HepG2 (cell line): ENCODE data around the gene TREH. TPM values are rescaled to one million over a fixed set of nuclear protein-coding genes. Genes with fewer than 3 reads are reported as not detected.
"Not testable (repeated sequence)": the region's sequence is repeated elsewhere in the genome, so short reads cannot be mapped to it uniquely, and the experiment has no call there.

ENCODE experiments used
- ATAC-seq: fragments of 200-7000 bp; cut with Tn5 transposase; 3 replicates; pipeline ENCODE4 v1.9.1; 2020; ENCODE audit warnings: mild to moderate bottlenecking, moderate library complexity
- BruUV-seq: library from RNA; stranded (reverse); fragments of 400-500 nt; replicated peaks from 2 replicates; lab custom pipeline; 2021; lab: Mats Ljungman, UMichigan
- CTCF ChIA-PET: fragments of 300-600 bp; formaldehyde crosslinking; extraction: SDS; loops from one replicate; lab custom pipeline; 2021; ENCODE audit warnings: low total read pairs, inconsistent platforms, low intra/inter-chr PET ratio; lab: Yijun Ruan, JAX
- POLR2A ChIA-PET: fragments of 350-600 bp; sonication (Branson Sonifier 250); formaldehyde crosslinking; loops from one replicate; lab custom pipeline; 2020; ENCODE audit warnings: antibody characterized with exemption, inconsistent platforms; lab: Yijun Ruan, JAX
- DNase-seq: peaks from one replicate; pipeline ENCODE4 v3.0.0-alpha.2; 2015; ENCODE audit warnings: low spot score
- FAIRE-seq: peaks from 3 replicates; lab custom pipeline; 2011; peaks lifted over from hg19 to GRCh38; lab: Jason Lieb, UNC
- H2AFZ ChIP-seq: one replicate; pipeline ENCODE4 v1.6.1; 2011; ENCODE audit warnings: low read length, inconsistent platforms
- H3K27ac ChIP-seq: fragments of 300-600 bp; 3 replicates; pipeline ENCODE4 v1.8.0; 2011; ENCODE audit warnings: mixed run types, mild to moderate bottlenecking, mixed read lengths, low read length, inconsistent platforms; ENCODE audit not compliant: insufficient read depth; ENCODE audit errors: extremely low read length
- H3K27me3 ChIP-seq, 2 experiments: fragments of 200-600 bp in 1 of 2; 2 replicates in 1 of 2; 3 replicates in 1 of 2; pipeline versions ENCODE4 v1.6.0 to v1.8.0; 2011; ENCODE audit warnings: low read length in 2 of 2, mild to moderate bottlenecking in 2 of 2, moderate library complexity in 2 of 2, inconsistent platforms in 1 of 2; ENCODE audit not compliant: insufficient read depth in 2 of 2, control insufficient read depth in 1 of 2
- H3K36me3 ChIP-seq, 2 experiments: fragments of 200-600 bp in 1 of 2; replicated peaks in 1 of 2; 2 replicates in 1 of 2; 3 replicates in 1 of 2; pipeline versions ENCODE4 v1.5.1 to v1.8.0; 2011; ENCODE audit warnings: low read length in 2 of 2, inconsistent platforms in 1 of 2; ENCODE audit not compliant: insufficient read depth in 2 of 2, control insufficient read depth in 1 of 2
- H3K4me1 ChIP-seq: 2 replicates; pipeline ENCODE4 v1.5.1; 2012; ENCODE audit warnings: low read length, inconsistent platforms; ENCODE audit not compliant: insufficient read depth
- H3K4me2 ChIP-seq: 2 replicates; pipeline ENCODE4 v1.6.0; 2011; ENCODE audit warnings: low read depth, low read length, inconsistent platforms
- H3K4me3 ChIP-seq, 3 experiments: fragments of 200-600 bp in 1 of 3; sonication (generic), shearing (Covaris generic) in 1 of 3; replicated peaks in 1 of 3; 2 replicates each; pipeline ENCODE4 v1.5.1; 2011 to 2016; ENCODE audit warnings: low read length in 3 of 3, inconsistent platforms in 2 of 3, low read depth in 2 of 3, mild to moderate bottlenecking in 2 of 3, control low read depth in 1 of 3, mixed read lengths in 1 of 3; ENCODE audit not compliant: insufficient read depth in 1 of 3
- H3K79me2 ChIP-seq: one replicate; pipeline ENCODE4 v1.6.1; 2011; ENCODE audit warnings: low read length, inconsistent platforms; ENCODE audit not compliant: insufficient read depth
- H3K9ac ChIP-seq: 2 replicates; pipeline ENCODE4 v1.6.0; 2011; ENCODE audit warnings: mild to moderate bottlenecking, low read depth, low read length, inconsistent platforms; ENCODE audit not compliant: insufficient read depth
- H3K9me3 ChIP-seq: 2 replicates; pipeline ENCODE4 v1.5.1; 2012; ENCODE audit warnings: mild to moderate bottlenecking, low read length
- H4K20me1 ChIP-seq: 2 replicates; pipeline ENCODE4 v1.6.0; 2011; ENCODE audit warnings: inconsistent platforms, mild to moderate bottlenecking, low read length, moderate library complexity; ENCODE audit not compliant: insufficient read depth
- GABPA ChIP-seq, 2 experiments: IDR thresholded peaks; 2 replicates each; pipeline ENCODE4 v1.6.1; 2011 to 2016; ENCODE audit warnings: low read depth in 2 of 2, low read length in 1 of 2, missing biosample characterization in 1 of 2, missing genetic modification characterization in 1 of 2
- GTF3A ChIP-seq: sonication (generic); formaldehyde crosslinking; conservative IDR thresholded peaks from 2 replicates; pipeline ENCODE4 v1.4.0; 2020; ENCODE audit warnings: mild to moderate bottlenecking, missing genetic modification reagents
- RFXANK ChIP-seq: IDR thresholded peaks from 2 replicates; pipeline ENCODE4 v1.6.1; 2016
- ZNF367 ChIP-seq: sonication (generic); formaldehyde crosslinking; IDR thresholded peaks from 2 replicates; pipeline ENCODE4 v1.4.0; 2020; ENCODE audit warnings: missing genetic modification reagents, borderline replicate concordance
- WGBS: methylation state at CpG from one replicate; pipeline ENCODE4 v1.1.6; 2017; ENCODE audit warnings: low lambda C conversion rate; 5-methylcytosine and 5-hydroxymethylcytosine counted together
- in situ Hi-C: cut with HindIII; loops from 2 replicates; pipeline ENCODE4 v1.10.0; 2017; ENCODE audit warnings: low pct_unique_long_range_greater_than_20kb; ENCODE audit not compliant: extremely low pct_ligation_motif_present
- intact Hi-C: fragments of 100-400 bp; cut with micrococcal nuclease; formaldehyde crosslinking; loops from one replicate; pipeline ENCODE4 v1.10.0; 2022; ENCODE audit not compliant: unreplicated experiment
- polyA plus RNA-seq, 8 experiments: library from polyadenylated mRNA; depleted of rRNA in 3 of 8; stranded (reverse) in 7 of 8; unstranded in 1 of 8; fragments of >200 nt; fragmentation: Illumina TruSeq in 4 of 8; extraction: Trizol in 4 of 8; gene quantifications; 2 replicates each; pipeline versions ENCODE4 v1.2.1 to v1.2.3, GENCODE V29; 2011 to 2016; ENCODE audit warnings: low read depth in 4 of 8, missing spikeins in 1 of 8, mixed read lengths in 1 of 8; ENCODE audit not compliant: insufficient read depth in 1 of 8
- total RNA-seq, 5 experiments: library from RNA; depleted of rRNA; stranded (reverse); fragments of >200 nt; fragmentation: Illumina TruSeq; extraction: Trizol; gene quantifications; 2 replicates each; pipeline ENCODE4 v1.2.3, GENCODE V29; 2016; ENCODE audit warnings: low read depth in 1 of 5
- TF ChIP-seq, protein P1 (sequence below): sonication (generic); formaldehyde crosslinking; IDR thresholded peaks from 2 replicates; pipeline ENCODE4 v1.5.0; 2020; ENCODE audit warnings: mild to moderate bottlenecking, missing genetic modification reagents, borderline replicate concordance

TREH gene
- total and polyA plus RNA-seq, 2 of the 13 experiments (the other 11 are each of a cell fraction or from before 2014, with no cell fraction given), result 0.53 to 0.86 TPM

GRCh38 chr11:118717221-118717620 is 37.8 kb upstream of the TREH start:
- in situ Hi-C loops, H2AFZ ChIP-seq, BruUV-seq, intact Hi-C loops, H3K27ac ChIP-seq, POLR2A ChIA-PET, H3K4me3 ChIP-seq, H3K4me2 ChIP-seq, H3K9me3 ChIP-seq, DNase-seq, H4K20me1 ChIP-seq, ATAC-seq, H3K79me2 ChIP-seq, H3K9ac ChIP-seq, FAIRE-seq, H3K36me3 ChIP-seq, H3K27me3 ChIP-seq, CTCF ChIA-PET: not testable (repeated sequence)
- peaks cover 22% of the 10 kb centered on the region for H3K4me1 ChIP-seq
- 43% methylated on average over 6 of the region's 6 CpGs for WGBS

GRCh38 chr11:118715837-118716260 is 36.4 kb upstream of the TREH start:
- WGBS, result 3% methylated on average over 4 of the region's 4 CpGs
- Histone ChIP-seq H3K4me1 (peaks cover 22% of the 10 kb centered on the region), H3K9ac (no peak overlapping the region), H3K27ac (no peak overlapping the region), H3K4me2 (no peak overlapping the region), H2AFZ (no peak overlapping the region), H3K27me3 (no peaks in the 10 kb centered on the region), H3K79me2 (no peaks in the 10 kb centered on the region), H3K36me3 (no peaks in the 10 kb centered on the region), H4K20me1 (no peaks in the 10 kb centered on the region), H3K4me3 (no peak overlapping the region), H3K9me3 (no peaks in the 10 kb centered on the region)
- ATAC-seq, result no peak
- no peak for FAIRE-seq
- no peak for DNase-seq
- CTCF ChIA-PET, result no interaction called here
- in situ Hi-C loops (no loop called here), intact Hi-C loops (no loop called here)
- POLR2A ChIA-PET, result no interaction called here
- no TSS peak for BruUV-seq
- TF ChIP-seq RFXANK (CRISPR knock-in tag), result no peak
- TF ChIP-seq GABPA (IDR thresholded peaks at IDR 0.05; ENCODE audit: low read depth, low read length), result no peak
- no peak for TF ChIP-seq GABPA (CRISPR knock-in tag; IDR thresholded peaks at IDR 0.05; ENCODE audit: low read depth)
- TF ChIP-seq, protein P1, sequence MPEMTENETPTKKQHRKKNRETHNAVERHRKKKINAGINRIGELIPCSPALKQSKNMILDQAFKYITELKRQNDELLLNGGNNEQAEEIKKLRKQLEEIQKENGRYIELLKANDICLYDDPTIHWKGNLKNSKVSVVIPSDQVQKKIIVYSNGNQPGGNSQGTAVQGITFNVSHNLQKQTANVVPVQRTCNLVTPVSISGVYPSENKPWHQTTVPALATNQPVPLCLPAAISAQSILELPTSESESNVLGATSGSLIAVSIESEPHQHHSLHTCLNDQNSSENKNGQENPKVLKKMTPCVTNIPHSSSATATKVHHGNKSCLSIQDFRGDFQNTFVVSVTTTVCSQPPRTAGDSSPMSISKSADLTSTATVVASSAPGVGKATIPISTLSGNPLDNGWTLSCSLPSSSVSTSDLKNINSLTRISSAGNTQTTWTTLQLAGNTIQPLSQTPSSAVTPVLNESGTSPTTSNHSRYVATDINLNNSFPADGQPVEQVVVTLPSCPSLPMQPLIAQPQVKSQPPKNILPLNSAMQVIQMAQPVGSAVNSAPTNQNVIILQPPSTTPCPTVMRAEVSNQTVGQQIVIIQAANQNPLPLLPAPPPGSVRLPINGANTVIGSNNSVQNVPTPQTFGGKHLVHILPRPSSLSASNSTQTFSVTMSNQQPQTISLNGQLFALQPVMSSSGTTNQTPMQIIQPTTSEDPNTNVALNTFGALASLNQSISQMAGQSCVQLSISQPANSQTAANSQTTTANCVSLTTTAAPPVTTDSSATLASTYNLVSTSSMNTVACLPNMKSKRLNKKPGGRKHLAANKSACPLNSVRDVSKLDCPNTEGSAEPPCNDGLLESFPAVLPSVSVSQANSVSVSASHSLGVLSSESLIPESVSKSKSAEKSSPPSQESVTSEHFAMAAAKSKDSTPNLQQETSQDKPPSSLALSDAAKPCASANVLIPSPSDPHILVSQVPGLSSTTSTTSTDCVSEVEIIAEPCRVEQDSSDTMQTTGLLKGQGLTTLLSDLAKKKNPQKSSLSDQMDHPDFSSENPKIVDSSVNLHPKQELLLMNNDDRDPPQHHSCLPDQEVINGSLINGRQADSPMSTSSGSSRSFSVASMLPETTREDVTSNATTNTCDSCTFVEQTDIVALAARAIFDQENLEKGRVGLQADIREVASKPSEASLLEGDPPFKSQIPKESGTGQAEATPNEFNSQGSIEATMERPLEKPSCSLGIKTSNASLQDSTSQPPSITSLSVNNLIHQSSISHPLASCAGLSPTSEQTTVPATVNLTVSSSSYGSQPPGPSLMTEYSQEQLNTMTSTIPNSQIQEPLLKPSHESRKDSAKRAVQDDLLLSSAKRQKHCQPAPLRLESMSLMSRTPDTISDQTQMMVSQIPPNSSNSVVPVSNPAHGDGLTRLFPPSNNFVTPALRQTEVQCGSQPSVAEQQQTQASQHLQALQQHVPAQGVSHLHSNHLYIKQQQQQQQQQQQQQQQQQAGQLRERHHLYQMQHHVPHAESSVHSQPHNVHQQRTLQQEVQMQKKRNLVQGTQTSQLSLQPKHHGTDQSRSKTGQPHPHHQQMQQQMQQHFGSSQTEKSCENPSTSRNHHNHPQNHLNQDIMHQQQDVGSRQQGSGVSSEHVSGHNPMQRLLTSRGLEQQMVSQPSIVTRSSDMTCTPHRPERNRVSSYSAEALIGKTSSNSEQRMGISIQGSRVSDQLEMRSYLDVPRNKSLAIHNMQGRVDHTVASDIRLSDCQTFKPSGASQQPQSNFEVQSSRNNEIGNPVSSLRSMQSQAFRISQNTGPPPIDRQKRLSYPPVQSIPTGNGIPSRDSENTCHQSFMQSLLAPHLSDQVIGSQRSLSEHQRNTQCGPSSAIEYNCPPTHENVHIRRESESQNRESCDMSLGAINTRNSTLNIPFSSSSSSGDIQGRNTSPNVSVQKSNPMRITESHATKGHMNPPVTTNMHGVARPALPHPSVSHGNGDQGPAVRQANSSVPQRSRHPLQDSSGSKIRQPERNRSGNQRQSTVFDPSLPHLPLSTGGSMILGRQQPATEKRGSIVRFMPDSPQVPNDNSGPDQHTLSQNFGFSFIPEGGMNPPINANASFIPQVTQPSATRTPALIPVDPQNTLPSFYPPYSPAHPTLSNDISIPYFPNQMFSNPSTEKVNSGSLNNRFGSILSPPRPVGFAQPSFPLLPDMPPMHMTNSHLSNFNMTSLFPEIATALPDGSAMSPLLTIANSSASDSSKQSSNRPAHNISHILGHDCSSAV (CRISPR knock-in tag), result no peak
- no peak for TF ChIP-seq GTF3A (CRISPR knock-in tag)
- no peak for TF ChIP-seq ZNF367 (CRISPR knock-in tag)
